Measurements from ENCODE around the gene ZKSCAN8. TPM values are rescaled to one million over a fixed set of nuclear protein-coding genes. Genes with fewer than 3 reads are reported as not detected.

ZKSCAN8 gene
- total RNA-seq, 4 donors from 2014 or later: 19.8 to 38.4 (median 24.8) TPM

DNA sequence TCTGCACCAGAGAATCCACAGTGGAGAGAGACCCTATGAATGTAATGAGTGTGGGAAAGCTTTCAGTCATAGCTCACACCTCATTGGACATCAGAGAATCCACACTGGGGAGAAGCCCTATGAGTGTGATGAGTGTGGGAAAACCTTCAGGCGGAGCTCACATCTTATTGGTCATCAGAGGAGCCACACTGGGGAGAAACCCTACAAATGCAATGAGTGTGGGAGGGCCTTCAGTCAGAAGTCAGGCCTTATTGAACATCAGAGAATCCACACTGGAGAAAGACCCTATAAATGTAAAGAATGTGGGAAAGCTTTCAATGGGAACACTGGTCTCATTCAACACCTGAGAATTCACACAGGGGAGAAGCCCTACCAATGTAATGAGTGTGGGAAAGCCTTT, 11.9 kb downstream of the ZKSCAN8 start:
- H3K36me3 ChIP-seq: peaks cover 0 to 99% (median 46%) of the 10 kb centered on the region in 3 donors
- no peak for TF ChIP-seq POLR2A (IDR thresholded peaks at IDR 0.05)
- TF ChIP-seq, protein P1, sequence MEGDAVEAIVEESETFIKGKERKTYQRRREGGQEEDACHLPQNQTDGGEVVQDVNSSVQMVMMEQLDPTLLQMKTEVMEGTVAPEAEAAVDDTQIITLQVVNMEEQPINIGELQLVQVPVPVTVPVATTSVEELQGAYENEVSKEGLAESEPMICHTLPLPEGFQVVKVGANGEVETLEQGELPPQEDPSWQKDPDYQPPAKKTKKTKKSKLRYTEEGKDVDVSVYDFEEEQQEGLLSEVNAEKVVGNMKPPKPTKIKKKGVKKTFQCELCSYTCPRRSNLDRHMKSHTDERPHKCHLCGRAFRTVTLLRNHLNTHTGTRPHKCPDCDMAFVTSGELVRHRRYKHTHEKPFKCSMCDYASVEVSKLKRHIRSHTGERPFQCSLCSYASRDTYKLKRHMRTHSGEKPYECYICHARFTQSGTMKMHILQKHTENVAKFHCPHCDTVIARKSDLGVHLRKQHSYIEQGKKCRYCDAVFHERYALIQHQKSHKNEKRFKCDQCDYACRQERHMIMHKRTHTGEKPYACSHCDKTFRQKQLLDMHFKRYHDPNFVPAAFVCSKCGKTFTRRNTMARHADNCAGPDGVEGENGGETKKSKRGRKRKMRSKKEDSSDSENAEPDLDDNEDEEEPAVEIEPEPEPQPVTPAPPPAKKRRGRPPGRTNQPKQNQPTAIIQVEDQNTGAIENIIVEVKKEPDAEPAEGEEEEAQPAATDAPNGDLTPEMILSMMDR (IDR thresholded peaks at IDR 0.05): no peak

DNA sequence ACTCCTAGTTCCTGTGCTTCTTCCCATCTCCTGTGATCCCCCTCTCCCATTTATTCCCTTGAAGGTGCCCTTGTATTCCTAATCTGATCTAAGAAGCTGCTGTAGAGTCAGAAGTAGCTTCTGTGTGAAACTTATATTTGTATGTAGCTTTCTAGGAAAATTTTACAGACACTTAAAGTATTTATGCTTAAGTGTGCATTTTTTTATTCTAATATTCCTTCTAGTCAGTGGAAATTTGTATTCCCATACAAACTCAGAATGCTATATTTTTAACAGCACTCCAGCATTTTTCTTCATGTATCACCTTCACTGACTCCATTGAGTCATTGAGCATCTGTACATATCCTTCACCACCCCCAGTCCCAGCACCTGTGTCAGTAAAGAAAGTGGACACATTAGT, 12.7 kb downstream of the ZKSCAN8 start:
- no peaks in the 10 kb centered on the region for H3K27me3 ChIP-seq
- H3K4me1 ChIP-seq: no peaks in the 10 kb centered on the region
- no peaks in the 10 kb centered on the region for H3K9me3 ChIP-seq
- H3K36me3 ChIP-seq: peaks cover 0 to 96% (median 43%) of the 10 kb centered on the region in 3 donors
- no peak for DNase-seq (ENCODE audit: low spot score in 2 of 2)
- no peak overlapping the region for H3K27ac ChIP-seq
- no peak for TF ChIP-seq POLR2A (IDR thresholded peaks at IDR 0.05)
- TF ChIP-seq EP300 (IDR thresholded peaks at IDR 0.05): no peak
- TF ChIP-seq, protein P1 (IDR thresholded peaks at IDR 0.05): no peak
- H3K4me3 ChIP-seq: no peak overlapping the region

More for the DNA sequence above, 11.9 kb downstream of the ZKSCAN8 start:
- Histone ChIP-seq H3K27me3 (no peaks in the 10 kb centered on the region), H3K9me3 (no peaks in the 10 kb centered on the region), H3K4me3 (no peak overlapping the region), H3K27ac (no peak overlapping the region), H3K4me1 (no peaks in the 10 kb centered on the region)
- WGBS, 2 donors: 96 to 100% methylated on average over 1 of the region's 1 CpG
- DNase-seq (ENCODE audit: low spot score in 2 of 2): no peak

DNA sequence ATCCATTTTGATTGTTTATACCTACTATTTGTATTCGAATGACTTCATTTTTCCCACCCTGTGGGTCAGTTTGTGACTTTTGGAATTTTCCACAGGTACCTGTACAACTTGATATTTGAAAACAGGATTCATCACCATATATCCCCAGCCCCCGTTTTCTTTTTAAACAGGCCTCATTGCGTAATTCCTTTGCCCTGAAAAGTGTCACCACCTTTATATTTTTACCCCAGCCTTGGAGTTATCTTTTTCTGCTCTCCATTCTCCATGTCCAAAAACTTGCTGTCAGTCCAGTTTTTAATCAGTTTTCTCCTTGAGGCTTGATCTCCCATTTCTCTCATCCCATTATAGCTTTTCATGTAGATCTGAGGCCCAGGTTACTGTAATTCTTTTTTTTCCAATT, 16.6 kb downstream of the ZKSCAN8 start:
- 95% methylated on average over 3 of the region's 3 CpGs for whole genome bisulfite sequencing, 2 donors
- Histone ChIP-seq H3K36me3 (peaks cover 0 to 56% (median 15%) of the 10 kb centered on the region in 3 donors), H3K4me1 (peaks cover 0 to 6% (median 3%) of the 10 kb centered on the region in 4 donors), H3K27ac (no peak overlapping the region), H3K4me3 (no peak overlapping the region), H3K27me3 (no peaks in the 10 kb centered on the region), H3K9me3 (no peaks in the 10 kb centered on the region)
- no peak for DNase-seq (ENCODE audit: low spot score in 2 of 2)
- no peak for TF ChIP-seq EP300 (IDR thresholded peaks at IDR 0.05)
- TF ChIP-seq POLR2A (IDR thresholded peaks at IDR 0.05): no peak
- TF ChIP-seq, protein P1 (IDR thresholded peaks at IDR 0.05): no peak

DNA sequence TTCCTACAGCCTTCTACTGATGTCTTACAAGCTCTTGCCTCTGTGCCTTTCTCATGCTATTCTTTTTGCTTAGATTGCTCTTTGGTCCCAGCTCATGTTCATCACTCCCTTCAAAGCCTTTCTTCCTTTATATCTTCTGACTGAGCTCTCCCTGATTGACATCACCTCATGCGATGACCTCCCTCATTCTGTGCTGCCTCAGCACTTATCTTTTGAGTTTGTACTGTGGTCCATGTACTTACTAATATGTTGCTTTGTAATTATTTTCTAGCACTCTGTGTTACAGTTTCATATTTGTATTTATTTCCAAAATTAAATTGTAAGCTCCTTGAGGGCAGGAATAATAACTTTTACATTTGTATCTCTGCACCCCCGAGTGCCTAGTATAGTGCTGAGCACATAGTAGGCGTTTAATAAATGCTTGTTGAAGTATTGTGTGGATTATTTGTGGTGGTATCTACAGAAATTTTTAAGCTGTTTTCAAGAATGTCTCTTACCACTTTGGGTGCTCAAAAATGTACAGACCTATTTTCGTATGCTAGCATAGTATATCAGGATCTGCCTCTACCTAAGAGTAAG, 17.4 kb downstream of the ZKSCAN8 start:
- H3K4me1 ChIP-seq: peaks cover 0 to 6% (median 3%) of the 10 kb centered on the region in 4 donors
- 97 to 98% methylated on average over 4 of the region's 4 CpGs for WGBS, 2 donors

DNA sequence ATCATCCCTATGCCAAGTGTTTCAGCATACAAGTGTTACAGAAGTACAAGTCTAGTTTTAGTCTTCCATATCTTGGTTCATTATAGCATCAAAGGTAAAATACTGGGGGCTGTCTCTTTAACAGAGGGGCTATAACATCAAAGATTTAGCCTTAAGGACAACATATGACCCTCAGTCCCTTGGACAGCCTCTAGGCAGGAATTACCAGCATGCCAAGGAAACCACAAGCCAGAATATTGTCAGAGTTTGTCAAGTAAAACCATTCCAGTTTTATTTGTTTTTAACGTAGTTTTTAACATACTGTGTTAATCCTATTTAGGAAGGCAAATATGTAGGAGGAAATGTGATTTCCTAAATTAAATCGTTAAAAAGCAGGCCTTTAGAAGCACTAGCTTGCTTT, 18.6 kb downstream of the ZKSCAN8 start:
- Histone ChIP-seq H3K36me3 (peaks cover 0 to 37% (median 0%) of the 10 kb centered on the region in 3 donors), H3K4me1 (peaks cover 0 to 6% (median 3%) of the 10 kb centered on the region in 4 donors), H3K27me3 (no peaks in the 10 kb centered on the region), H3K27ac (no peak overlapping the region), H3K9me3 (no peaks in the 10 kb centered on the region), H3K4me3 (no peak overlapping the region)
- no peak for DNase-seq (ENCODE audit: low spot score in 2 of 2)
- 84 to 89% methylated on average over 2 of the region's 2 CpGs for WGBS, 2 donors
- TF ChIP-seq, protein P1 (IDR thresholded peaks at IDR 0.05): no peak
- no peak for TF ChIP-seq POLR2A (IDR thresholded peaks at IDR 0.05)
- TF ChIP-seq EP300 (IDR thresholded peaks at IDR 0.05): no peak

More for the DNA sequence above, 17.4 kb downstream of the ZKSCAN8 start:
- TF ChIP-seq, protein P1 (IDR thresholded peaks at IDR 0.05): no peak
- TF ChIP-seq POLR2A (IDR thresholded peaks at IDR 0.05) (no peak), EP300 (IDR thresholded peaks at IDR 0.05) (no peak)
- H3K9me3 ChIP-seq: no peaks in the 10 kb centered on the region
- DNase-seq (ENCODE audit: low spot score in 2 of 2): no peak
- no peaks in the 10 kb centered on the region for H3K27me3 ChIP-seq
- peaks cover 0 to 48% (median 8%) of the 10 kb centered on the region in 3 donors for H3K36me3 ChIP-seq
- no peak overlapping the region for H3K27ac ChIP-seq
- H3K4me3 ChIP-seq: no peak overlapping the region

Data from tibial nerve (tissue), 4 donors.